Astrocyte (in vitro differentiated cells and primary cell): ENCODE measurements around the gene DVL3. TPM values are rescaled to one million over a fixed set of nuclear protein-coding genes. Genes with fewer than 3 reads are reported as not detected.

Experiments
- DNase-seq: peaks from one replicate; pipeline ENCODE4 v3.0.0-alpha.2; 2010; ENCODE audit warnings: low read depth
- FAIRE-seq: peaks from 2 replicates; lab custom pipeline; 2011; peaks lifted over from hg19 to GRCh38; lab: Jason Lieb, UNC
- H2AFZ ChIP-seq: 2 replicates; pipeline ENCODE4 v1.6.0; 2012; ENCODE audit warnings: low read depth, low read length, inconsistent platforms
- H3K27ac ChIP-seq: 2 replicates; pipeline ENCODE4 v1.5.1; 2011; ENCODE audit warnings: low read depth, low read length, inconsistent platforms
- H3K27me3 ChIP-seq: 2 replicates; pipeline ENCODE4 v1.6.0; 2011; ENCODE audit warnings: low read length, inconsistent platforms; ENCODE audit not compliant: insufficient read depth
- H3K36me3 ChIP-seq: 2 replicates; pipeline ENCODE4 v1.5.1; 2011; ENCODE audit warnings: low read length, inconsistent platforms; ENCODE audit not compliant: insufficient read depth
- H3K4me1 ChIP-seq: 2 replicates; pipeline ENCODE4 v1.5.1; 2011; ENCODE audit warnings: low read length, inconsistent platforms; ENCODE audit not compliant: insufficient read depth
- H3K4me2 ChIP-seq: 2 replicates; pipeline ENCODE4 v1.6.0; 2012; ENCODE audit warnings: low read length, inconsistent platforms
- H3K4me3 ChIP-seq: 2 replicates; pipeline ENCODE4 v1.5.1; 2011; ENCODE audit warnings: low read depth, mild to moderate bottlenecking, low read length, inconsistent platforms; ENCODE audit not compliant: insufficient read depth
- H3K79me2 ChIP-seq: 2 replicates; pipeline ENCODE4 v1.6.0; 2012; ENCODE audit warnings: mild to moderate bottlenecking, low read length, inconsistent platforms; ENCODE audit not compliant: insufficient read depth
- H3K9ac ChIP-seq: 2 replicates; pipeline ENCODE4 v1.6.0; 2012; ENCODE audit warnings: mild to moderate bottlenecking, low read length, inconsistent platforms
- H3K9me3 ChIP-seq: 2 replicates; pipeline ENCODE4 v1.5.1; 2012; ENCODE audit warnings: low read depth, mild to moderate bottlenecking, low read length, inconsistent platforms; ENCODE audit not compliant: insufficient read depth
- H4K20me1 ChIP-seq: 2 replicates; pipeline ENCODE4 v1.6.0; 2012; ENCODE audit warnings: low read length, inconsistent platforms; ENCODE audit not compliant: insufficient read depth
- H3K27ac Mint-ChIP-seq: one replicate; pipeline ENCODE4 v1.8.0; 2021; ENCODE audit warnings: mild to moderate bottlenecking, mixed read lengths; ENCODE audit not compliant: unreplicated experiment
- H3K27me3 Mint-ChIP-seq: one replicate; pipeline ENCODE4 v1.8.0; 2021; ENCODE audit warnings: low read depth, mixed read lengths; ENCODE audit not compliant: unreplicated experiment
- H3K36me3 Mint-ChIP-seq: one replicate; pipeline ENCODE4 v1.8.0; 2021; ENCODE audit warnings: low read depth, mixed read lengths; ENCODE audit not compliant: unreplicated experiment
- H3K4me1 Mint-ChIP-seq: one replicate; pipeline ENCODE4 v1.8.0; 2021; ENCODE audit warnings: low read depth, mixed read lengths; ENCODE audit not compliant: unreplicated experiment
- H3K4me3 Mint-ChIP-seq: one replicate; pipeline ENCODE4 v1.8.0; 2021; ENCODE audit warnings: mild to moderate bottlenecking, moderate library complexity, mixed read lengths; ENCODE audit not compliant: unreplicated experiment
- H3K9me3 Mint-ChIP-seq: one replicate; pipeline ENCODE4 v1.8.0; 2021; ENCODE audit warnings: mild to moderate bottlenecking, mixed read lengths; ENCODE audit not compliant: unreplicated experiment
- CTCF ChIP-seq: IDR thresholded peaks from 2 replicates; pipeline ENCODE4 v1.5.1; 2011; ENCODE audit warnings: low read depth, mild to moderate bottlenecking, inconsistent platforms, low read length, moderate library complexity; ENCODE audit not compliant: insufficient read depth
- EZH2 ChIP-seq: IDR thresholded peaks from 2 replicates; pipeline ENCODE4 v1.6.1; 2012; ENCODE audit warnings: mild to moderate bottlenecking, low read length, inconsistent platforms; ENCODE audit not compliant: insufficient read depth
- total RNA-seq: library from RNA; stranded (reverse); gene quantifications from 2 replicates; pipeline ENCODE4 v1.2.1, GENCODE V29; 2021

DVL3 gene
- total RNA-seq, 1 donor from 2014 or later: 110 TPM

- H3K4me3 Mint-ChIP-seq: no peak overlapping the region
- H4K20me1 ChIP-seq: peaks cover 63% of the 10 kb centered on the region
- peaks cover 13% of the 10 kb centered on the region for H3K4me1 Mint-ChIP-seq
- no peak overlapping the region for H3K27ac ChIP-seq
- H3K27me3 ChIP-seq: no peaks in the 10 kb centered on the region
- peaks cover 45% of the 10 kb centered on the region for H3K79me2 ChIP-seq
- no peak overlapping the region for H3K27ac Mint-ChIP-seq
- no peak overlapping the region for H2AFZ ChIP-seq
- no peak overlapping the region for H3K9ac ChIP-seq
- H3K4me1 ChIP-seq: peaks cover 18% of the 10 kb centered on the region
- peaks cover 45% of the 10 kb centered on the region for H3K36me3 ChIP-seq
- H3K27me3 Mint-ChIP-seq: no peaks in the 10 kb centered on the region
- no peaks in the 10 kb centered on the region for H3K9me3 ChIP-seq
- FAIRE-seq (no peak), DNase-seq (no peak)
- H3K4me3 ChIP-seq: no peak overlapping the region
- no peak overlapping the region for H3K4me2 ChIP-seq
- TF ChIP-seq EZH2 (no peak), CTCF (no peak)
- no peaks in the 10 kb centered on the region for H3K9me3 Mint-ChIP-seq
- peaks cover 34% of the 10 kb centered on the region for H3K36me3 Mint-ChIP-seq
These were observed 34.2 kb downstream of the DVL3 start for GRCh38 chr3:184189421-184189820.

GRCh38 chr3:184192889-184193288 lies 37.7 kb downstream of the DVL3 start:
- FAIRE-seq: no peak

More at GRCh38 chr3:184192889-184193288, 37.7 kb downstream of the DVL3 start:
- Histone ChIP-seq H3K27ac (no peak overlapping the region), H3K4me3 (no peak overlapping the region), H4K20me1 (peaks cover 47% of the 10 kb centered on the region), H3K79me2 (peaks cover 26% of the 10 kb centered on the region), H2AFZ (no peak overlapping the region), H3K4me1 (no peaks in the 10 kb centered on the region), H3K9me3 (no peaks in the 10 kb centered on the region), H3K4me2 (no peak overlapping the region), H3K36me3 (peaks cover 47% of the 10 kb centered on the region), H3K9ac (no peak overlapping the region), H3K27me3 (no peaks in the 10 kb centered on the region)
- Mint-ChIP-seq H3K4me1 (peaks cover 5% of the 10 kb centered on the region), H3K4me3 (no peak overlapping the region), H3K36me3 (peaks cover 43% of the 10 kb centered on the region), H3K27me3 (no peaks in the 10 kb centered on the region), H3K9me3 (no peaks in the 10 kb centered on the region), H3K27ac (no peak overlapping the region)
- TF ChIP-seq CTCF (no peak), EZH2 (no peak)
- DNase-seq: no peak
